ENCODE results near the gene ATP6AP2. TPM values are rescaled to one million over a fixed set of nuclear protein-coding genes. Genes with fewer than 3 reads are reported as not detected.

The ATP6AP2 gene
- total RNA-seq, 1 donor from 2014 or later: 79.8 TPM

- H3K4me3 Mint-ChIP-seq (ENCODE audit: low read depth): no peak overlapping the region
- DNase-seq (ENCODE audit: low spot score, unreplicated experiment): no peak
- no peak overlapping the region for H3K27ac Mint-ChIP-seq
- no peaks in the 10 kb centered on the region for H3K27me3 Mint-ChIP-seq
- H3K36me3 Mint-ChIP-seq (ENCODE audit: insufficient read depth): peaks cover 4% of the 10 kb centered on the region
- TF ChIP-seq CTCF (IDR thresholded peaks at IDR 0.05; ENCODE audit: unreplicated experiment): no peak
- no peaks in the 10 kb centered on the region for H3K4me1 Mint-ChIP-seq (ENCODE audit: low read depth)
- peaks cover 3% of the 10 kb centered on the region for H3K9me3 Mint-ChIP-seq (ENCODE audit: low read depth)
These were observed 71.9 kb downstream of the ATP6AP2 start for GRCh38 chrX:40652664-40653063.

DNA sequence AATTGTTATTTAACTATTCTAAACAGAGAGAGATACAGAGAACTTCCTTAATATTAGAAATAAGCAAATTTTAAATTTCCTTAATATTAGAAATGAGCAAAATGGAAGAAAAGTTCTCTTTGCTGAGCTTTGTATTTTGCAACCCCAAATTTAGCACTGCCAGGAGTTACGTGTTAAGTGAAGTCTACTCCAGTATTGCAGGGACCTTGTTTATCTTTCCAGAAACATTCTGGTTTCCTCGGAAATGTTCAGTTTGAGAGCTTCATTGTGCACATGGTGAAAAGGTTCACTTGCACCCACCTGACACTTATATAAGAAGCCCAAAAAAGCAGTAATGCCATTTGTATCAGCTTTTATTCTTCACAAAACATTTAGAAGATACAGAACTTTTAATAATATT is 72.8 kb downstream of the ATP6AP2 start:
- no peak for TF ChIP-seq CTCF (IDR thresholded peaks at IDR 0.05; ENCODE audit: unreplicated experiment)
- Mint-ChIP-seq H3K4me1 (ENCODE audit: low read depth) (no peaks in the 10 kb centered on the region), H3K4me3 (ENCODE audit: low read depth) (no peak overlapping the region), H3K27ac (no peak overlapping the region), H3K36me3 (ENCODE audit: insufficient read depth) (peaks cover 4% of the 10 kb centered on the region), H3K9me3 (ENCODE audit: low read depth) (peaks cover 3% of the 10 kb centered on the region), H3K27me3 (no peaks in the 10 kb centered on the region)
- no peak for DNase-seq (ENCODE audit: low spot score, unreplicated experiment)

Other genes starting within 250 kb of the ATP6AP2 start
- not detected in 2 replicates for gene MPC1L, start 42.5 kb downstream of the ATP6AP2 start, total RNA-seq
- 7.3 and 7.9 TPM in 2 replicates for gene CXorf38, start 66.6 kb downstream of the ATP6AP2 start, total RNA-seq
- gene MED14, start 154.6 kb downstream of the ATP6AP2 start, total RNA-seq: 58.2 and 61.8 TPM in 2 replicates

Data from progenitor cell of endocrine pancreas (in vitro differentiated cells).